HL-60/S4 (cell line): ENCODE data around the gene BRD1.

Source experiments
- in situ Hi-C: fragments of 300-500 bp; cut with MboI; formaldehyde crosslinking; loops from 2 replicates; pipeline ENCODE4 v1.14.3; 2022; ENCODE audit warnings: low sequenced_read_pairs

BRD1 gene

DNA sequence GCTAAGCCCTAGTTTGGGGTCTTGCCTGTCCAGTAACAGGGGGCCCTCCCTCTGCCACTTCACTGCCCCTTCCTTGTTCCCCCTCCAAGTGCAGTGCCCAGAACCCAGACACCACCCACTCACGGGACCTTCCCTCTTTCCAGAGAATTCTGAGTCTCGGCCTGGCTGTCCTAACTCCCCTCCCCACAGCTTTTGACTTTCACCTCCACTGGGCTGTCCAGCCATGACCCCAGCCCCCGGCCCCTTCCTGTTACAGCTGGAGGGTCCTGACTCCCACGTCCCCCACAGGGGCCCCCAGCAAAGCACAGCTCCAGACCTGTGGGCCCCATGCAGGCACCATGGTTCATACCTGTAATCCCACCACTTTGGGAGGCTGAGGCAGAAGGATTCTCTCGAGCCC lies 71.5 kb downstream of the BRD1 start:
- in situ Hi-C loops: loop anchor here (25.0 kb wide), 1 partner anchor 456 kb away; the partner anchor contains the start of gene SELENOO

DNA sequence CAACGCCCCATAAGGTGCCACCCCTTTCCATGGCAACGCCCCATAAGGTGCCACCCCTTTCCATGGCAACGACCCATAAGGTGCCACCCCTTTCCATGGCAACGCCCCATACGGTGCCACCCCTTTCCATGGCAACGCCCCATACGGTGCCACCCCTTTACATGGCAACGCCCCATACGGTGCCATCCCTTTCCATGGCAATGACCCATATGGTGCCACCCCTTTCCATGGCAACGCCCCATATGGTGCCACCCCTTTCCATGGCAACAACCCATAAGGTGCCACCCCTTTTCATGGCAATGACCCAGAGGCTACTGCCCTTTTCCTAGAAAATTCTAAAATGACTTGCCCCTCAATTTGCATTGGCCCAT lies 72.1 kb downstream of the BRD1 start:
- in situ Hi-C loops: loop anchor here (25.0 kb wide), 1 partner anchor 457 kb away; the partner anchor contains the start of gene SELENOO

DNA sequence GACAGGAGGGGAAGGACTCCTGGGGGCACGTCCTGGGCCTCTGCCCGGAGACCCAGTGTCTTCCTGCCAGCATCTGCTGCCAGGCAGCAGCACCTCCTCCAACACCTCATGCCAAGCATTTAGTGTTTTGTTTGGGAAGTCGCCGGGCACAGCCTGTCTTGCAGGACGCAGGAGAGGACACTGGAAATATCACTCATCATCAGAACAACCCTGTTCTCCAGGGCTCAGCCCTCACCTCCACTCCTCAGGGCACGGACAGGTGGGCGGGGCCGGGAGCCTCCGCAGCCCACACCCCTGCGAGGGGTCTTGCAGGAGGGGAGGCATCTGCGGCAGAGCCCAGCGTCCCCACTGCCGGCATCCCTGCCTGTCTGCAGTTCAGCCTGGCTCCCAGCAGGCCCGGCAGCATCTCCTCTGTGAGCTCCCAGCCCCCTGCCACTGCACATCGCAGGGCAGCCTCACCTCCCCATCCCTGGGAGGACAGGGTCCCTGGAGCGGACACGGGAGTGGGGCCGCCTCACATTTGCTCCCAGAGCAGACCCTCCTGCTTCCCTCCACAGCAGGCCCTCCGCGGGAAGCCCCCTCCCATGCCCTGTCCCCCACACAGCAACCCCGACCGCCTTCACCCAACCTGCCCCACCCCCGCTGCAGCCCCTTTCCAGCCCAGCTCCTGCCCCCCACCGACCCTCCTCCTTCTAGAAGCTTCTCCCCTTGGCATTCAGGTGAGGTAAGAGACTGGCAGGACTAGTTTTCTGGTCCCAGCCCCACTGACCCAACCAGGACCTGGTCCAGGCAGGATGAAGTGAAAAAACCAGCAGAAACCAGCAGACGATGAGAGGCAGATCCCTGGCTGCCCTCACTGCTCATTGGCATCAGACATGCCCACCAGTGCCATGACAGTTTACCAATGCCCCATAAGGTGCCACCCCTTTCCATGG lies 72.7 kb downstream of the BRD1 start:
- in situ Hi-C loops: loop anchor here (25.0 kb wide), 1 partner anchor 457 kb away; the partner anchor contains the start of gene SELENOO

DNA sequence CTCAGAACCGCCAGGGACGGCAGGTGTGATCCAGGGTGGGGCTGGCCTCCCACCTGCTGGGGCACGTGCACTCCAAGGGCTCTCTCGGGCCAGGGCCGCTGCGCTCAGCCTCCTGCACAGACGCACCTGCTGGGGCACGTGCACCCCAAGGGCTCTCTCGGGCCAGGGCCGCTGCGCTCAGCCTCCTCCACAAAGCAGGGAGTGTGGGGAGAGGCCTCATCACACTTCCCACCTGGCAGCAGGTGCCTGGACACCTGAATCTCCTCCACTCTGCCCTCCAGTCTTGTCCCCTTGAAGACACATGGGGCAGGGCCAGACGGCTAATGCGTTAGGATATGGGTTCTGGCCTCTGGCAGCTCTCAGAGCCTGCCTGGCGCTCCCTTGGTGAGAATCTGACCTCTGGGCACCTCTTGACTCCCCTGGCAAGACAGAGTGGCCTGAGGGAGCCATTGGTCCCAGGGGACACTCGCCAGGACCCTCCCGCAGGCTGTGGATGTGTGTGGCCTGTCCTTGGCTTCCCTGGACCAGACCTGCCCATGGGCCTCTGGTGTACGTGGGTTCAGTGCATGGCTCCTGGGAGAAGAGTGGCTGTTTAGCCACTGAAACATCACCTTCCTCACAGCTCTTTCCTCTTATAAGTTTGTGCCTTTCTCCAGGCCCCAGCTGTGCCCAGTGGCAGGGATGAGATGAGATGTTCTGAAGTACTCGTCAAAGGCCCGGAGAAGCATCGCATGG lies 73.5 kb downstream of the BRD1 start:
- in situ Hi-C loops: loop anchor here (25.0 kb wide), 1 partner anchor 458 kb away; the partner anchor contains the start of gene SELENOO

DNA sequence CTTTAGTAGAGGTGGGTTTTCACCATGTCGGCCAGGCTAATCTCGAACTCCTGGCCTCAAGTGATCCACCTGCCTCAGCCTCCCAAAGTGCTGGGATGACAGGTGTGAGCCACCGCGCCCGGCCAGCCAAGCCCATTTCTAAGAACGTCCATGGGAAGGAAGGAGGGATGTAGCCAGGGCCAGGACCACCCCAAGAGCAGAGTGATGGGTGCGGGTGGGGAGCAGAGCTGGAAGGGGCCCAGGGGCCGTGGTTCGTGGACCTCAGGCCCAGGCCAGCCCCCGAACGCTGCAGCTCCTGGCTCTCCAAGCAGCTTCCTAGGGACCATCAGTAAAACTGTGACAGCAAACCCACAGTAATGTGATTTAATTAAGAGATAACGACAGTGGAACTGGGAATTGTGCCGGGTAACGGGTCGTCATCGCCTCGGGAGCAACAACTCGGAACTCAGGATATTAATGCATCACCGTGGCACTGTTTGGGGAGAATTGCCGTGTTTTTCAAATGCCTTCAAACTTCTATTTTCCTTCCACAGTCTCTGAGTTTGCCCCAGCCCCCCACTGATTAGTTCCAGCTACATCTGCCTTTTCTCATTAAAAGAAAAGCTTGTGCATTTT lies 74.3 kb downstream of the BRD1 start:
- in situ Hi-C loops: loop anchor here (25.0 kb wide), 1 partner anchor 459 kb away; the partner anchor contains the start of gene SELENOO

DNA sequence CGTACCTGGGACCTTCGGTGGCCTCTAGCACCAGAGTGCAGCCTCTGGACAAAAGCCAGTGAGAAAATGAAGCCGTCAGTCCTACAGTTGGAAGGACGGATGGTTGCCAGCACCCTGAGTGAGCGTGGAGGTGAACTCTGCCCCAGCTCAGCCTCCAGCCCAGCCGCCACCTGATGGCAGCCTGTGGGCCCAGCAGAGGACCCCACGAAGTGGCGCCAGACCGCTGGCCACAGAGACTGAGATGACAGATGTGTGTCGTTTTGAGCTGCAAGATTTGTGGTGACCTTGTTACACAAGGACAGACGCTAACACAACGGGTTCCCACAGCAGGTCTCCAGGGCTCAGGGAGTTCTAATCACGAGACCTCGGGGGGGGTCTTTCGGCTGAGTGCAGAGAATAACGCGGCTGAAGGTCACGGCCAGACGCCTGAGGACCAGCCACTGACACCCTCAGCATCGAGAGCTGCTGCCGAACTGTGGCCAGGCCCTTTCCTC lies 75.0 kb downstream of the BRD1 start:
- in situ Hi-C loops: loop anchor here (25.0 kb wide), 1 partner anchor 460 kb away; the partner anchor contains the start of gene SELENOO

DNA sequence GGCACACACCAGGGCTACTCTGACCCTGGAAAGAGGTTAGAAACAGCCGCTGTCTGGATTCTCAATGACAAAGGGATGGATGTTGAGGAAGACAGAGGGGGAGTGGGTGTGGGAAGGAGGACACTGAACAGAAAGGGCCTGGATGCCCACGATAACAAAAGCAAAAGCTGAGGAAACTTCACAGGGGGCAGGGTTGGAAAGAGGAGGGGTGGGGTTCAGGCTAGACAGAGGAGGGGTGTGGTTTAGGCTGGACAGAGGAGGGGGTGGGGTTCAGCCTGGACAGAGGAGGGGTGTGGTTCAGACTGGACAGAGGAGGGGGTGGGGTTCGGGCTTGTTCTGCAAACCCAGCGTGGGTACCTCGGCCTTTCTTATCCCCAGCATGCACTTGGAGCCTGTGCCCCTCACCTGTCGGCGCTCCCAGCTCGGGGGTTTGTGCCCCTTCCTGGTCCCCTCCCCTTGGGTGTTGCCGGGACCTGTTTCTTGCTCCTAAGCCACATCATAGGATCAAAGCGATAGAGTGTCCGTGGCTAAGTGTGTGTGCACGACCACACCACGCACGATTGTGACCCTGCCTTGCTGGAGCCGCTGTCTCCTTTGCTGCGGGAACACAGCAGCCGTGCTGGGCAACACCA lies 75.6 kb downstream of the BRD1 start:
- in situ Hi-C loops: loop anchor here (25.0 kb wide), 1 partner anchor 460 kb away; the partner anchor contains the start of gene SELENOO

DNA sequence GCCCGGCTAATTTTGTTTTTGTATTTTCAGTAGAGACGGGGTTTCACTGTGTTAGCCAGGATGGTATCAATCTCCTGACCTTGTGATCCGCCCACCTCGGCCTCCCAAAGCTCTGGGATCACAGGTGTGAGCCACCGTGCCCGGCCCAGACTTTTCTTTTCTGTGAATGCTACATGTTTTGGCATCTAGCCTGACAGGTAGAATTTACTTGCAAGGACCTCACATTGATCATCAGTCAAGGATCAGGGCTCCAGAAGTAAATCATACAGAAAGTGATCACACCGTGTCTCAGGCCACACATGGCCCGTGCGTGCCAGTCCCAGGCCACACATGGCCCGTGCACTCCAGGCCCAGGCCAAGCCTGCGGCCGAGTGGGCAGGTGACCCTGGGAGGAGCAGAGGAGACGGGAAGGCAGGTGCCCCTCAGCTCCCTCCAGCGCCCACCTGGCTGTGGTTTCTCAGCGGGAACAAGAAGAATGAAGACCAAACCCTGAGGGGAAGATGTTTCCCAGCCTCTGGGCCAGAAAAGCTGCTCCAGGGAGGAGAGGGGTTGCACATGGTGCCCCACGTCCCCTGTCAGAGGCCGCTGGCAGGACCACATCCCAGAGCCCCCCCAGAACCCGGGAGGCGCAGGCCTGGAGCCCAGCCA lies 76.2 kb downstream of the BRD1 start:
- in situ Hi-C loops: loop anchor here (25.0 kb wide), 1 partner anchor 461 kb away; the partner anchor contains the start of gene SELENOO

DNA sequence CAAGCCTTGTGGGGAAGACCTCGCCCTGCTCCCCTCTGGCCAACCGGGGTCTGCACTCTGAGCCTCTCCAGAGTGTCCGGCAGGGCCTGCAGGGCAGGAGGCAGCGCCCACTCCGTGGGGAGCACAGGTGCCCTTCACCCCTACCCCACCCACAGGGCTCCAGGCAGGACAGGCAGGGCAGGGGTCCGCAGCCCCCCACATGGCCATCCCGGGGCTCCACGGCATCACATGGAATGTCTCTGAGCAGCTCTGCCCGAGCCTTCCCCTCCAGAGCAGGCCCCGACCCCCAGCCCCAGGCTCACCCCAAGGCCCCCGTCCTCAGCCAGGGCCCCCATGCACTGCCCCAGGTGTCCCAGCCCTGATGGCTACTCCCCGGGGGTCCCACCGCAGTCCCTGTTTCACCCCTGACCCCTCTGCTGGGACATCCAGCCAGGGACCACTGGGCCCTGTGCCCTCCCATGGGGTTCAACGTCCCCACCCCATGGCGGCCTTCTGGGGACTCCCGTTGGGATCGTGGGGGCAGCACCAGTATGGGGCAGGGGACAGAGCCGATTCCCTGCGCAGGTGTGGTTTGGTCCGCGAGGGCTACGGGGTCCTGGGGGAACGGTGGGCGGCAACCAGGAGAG lies 77.7 kb downstream of the BRD1 start:
- in situ Hi-C loops: loop anchor here (25.0 kb wide), 1 partner anchor 462 kb away; the partner anchor contains the start of gene SELENOO

DNA sequence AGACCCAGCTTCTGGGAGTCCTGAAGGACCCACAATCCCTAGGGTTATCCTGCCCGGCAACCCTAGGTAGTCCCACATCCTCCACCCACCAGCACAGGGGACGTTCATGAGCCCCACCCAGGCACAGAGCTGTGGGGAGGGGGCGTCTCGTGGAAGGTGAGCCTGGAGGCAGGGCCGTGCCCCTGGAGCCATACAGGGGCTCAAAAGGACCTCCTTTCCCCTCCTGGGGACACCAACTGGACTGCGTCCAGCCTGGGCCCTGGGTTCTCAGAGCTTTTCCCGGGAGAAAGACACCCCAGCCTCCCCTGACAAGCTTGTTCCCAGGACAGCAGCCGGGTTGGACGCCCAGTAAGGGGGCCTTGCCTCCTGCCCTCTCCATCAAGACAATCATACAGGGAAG lies 78.4 kb downstream of the BRD1 start:
- in situ Hi-C loops: no loop called here

DNA sequence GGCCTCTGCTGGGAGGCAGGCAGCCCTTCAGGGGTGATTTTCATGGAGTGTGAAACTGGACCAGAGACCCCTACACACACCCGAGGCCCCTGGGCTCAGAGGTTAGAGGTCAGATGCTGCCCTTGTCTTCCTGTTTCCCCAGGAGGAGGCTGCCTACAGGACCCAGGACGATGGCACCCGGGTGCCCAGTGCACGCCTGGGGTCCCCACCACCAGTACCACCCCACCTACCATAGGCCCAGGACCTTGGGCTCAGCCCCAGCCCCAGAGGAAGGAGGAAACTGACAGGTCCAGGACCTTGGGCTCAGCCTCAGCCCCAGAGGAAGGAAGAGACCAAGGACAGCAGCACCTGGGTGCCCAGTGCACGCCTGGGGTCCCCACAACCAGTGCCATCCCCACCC lies 79.2 kb downstream of the BRD1 start:
- in situ Hi-C loops: no loop called here

DNA sequence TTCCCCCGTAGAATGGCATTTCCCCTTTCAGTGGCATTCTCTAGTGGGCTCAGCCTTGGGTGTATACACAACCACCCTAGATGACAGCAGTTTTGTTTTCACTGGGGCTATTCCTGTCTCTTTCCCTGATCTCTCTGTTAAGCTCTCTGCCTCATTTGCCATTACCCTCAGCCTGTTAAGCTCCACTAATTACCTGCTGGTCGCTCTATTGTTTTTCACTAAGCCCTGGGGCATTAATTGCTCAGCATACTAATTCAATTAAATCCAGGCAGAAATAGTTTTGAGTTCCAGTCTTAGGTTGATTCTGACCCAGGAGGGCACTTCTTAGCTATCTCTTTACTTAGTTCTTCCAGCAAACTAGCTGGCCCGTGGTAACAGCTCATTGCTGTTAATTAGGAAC lies 80.0 kb downstream of the BRD1 start:
- in situ Hi-C loops: no loop called here

DNA sequence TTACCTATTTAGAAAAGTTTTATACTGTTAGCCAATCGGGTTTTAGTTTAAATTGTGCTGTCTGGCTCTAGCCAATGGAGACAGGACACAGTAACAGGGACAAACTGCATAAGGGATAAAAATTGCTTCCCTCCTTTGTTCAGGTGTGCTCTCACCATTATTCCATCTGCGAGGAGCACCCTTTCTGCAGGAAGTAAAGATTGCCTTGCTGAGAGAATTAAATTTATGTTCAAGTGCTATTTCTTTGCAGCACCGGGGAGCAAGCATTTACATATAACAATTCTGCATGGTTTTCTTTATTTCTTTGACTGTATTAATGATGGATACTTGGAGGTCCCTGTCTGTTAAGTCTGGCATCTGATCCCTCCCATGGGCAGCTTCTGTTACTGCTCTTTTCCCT lies 80.5 kb downstream of the BRD1 start:
- in situ Hi-C loops: no loop called here

DNA sequence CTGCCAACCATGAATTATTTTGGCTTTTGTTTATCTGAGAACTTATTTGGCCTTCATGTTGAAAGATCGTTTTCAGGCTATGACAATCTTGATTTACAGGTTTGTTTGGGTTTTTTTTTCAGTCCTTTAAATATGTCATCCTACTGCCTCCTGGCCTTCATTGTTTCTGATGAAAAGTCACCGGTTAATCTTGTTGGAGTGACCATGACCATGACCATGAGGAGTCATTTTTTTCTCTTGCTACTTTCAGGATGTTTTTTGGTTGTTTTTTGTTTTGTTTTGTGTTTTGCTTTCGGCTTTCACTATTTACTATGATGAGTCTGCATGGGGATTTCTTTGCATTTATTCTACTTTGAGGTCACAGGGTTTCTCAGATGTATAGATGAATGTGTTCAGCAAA lies 81.6 kb downstream of the BRD1 start:
- in situ Hi-C loops: no loop called here

DNA sequence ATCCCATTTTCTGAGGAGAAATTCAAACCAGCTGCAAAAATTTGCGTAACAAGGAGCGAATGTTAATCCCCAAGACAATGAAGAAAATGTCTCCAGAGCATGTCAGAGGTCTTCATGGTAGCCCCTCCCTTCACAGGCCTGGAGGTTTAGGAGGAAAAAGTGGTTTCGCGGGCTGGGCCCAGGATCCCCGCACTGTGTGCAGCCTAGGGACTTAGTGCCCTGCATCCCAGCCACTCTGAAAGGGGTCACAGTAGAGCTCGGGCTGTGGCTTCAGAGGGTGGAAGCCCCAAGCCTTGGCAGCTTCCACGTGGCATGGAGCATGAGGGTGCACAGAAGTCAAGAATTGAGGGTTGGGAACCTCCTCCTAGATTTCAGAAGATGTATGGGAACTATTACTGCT lies 87.4 kb downstream of the BRD1 start:
- in situ Hi-C loops: no loop called here

DNA sequence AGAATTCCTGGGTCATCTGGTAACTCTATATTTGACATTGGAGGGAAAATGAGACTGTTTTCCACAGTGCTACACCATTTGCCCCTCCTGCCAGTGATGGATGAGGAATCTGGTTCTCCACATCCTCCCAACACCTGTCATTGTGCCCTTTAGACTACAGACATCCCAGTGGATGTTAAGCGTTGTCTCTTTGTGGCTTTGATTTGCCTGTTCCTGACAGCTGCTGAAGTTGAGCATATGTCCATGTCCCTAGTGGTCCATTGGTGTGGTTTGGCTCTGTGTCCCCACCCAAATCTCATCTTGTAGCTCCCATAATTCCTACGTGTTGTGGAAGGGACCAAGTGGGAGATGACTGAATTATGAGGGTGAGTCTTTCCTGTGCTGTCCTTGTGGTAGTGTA lies 88.5 kb downstream of the BRD1 start:
- in situ Hi-C loops: no loop called here

DNA sequence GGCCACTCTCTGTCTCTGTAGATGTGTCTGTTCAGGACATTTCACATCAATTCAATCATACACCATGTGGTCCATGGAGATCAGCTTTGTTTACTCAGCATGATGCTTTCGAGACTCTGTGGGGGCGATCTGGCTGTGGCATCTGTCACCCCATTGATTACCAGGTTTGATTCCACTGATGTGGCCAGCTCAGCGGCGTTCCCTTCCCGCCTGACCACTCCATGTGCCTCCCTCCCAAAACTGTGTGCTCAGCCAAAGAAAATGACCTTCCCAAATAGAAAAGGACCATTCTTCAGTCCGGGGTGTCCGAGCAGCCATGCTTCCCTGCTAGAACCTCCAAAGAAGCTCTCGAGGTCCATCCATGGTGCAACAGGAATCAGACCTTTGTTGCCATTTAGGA lies 89.1 kb downstream of the BRD1 start:
- in situ Hi-C loops: no loop called here

DNA sequence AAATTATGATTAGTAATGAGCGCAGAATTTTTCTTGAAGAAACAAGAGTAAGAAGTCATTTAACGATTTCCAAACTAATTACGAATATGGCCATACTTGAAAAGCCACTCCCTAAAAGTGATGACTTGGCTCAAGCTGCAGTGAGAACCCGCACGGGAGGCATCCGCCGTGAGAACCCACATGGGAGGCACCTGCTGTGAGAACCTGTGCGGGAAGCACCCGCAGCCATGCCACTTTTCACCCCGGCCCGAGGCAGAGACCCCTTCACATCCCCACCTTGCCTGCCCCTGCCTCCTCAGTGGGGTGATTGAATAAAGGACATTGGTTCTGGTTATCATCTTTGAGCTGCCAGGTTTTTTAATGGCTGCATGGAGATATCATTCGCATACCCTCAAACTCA lies 89.7 kb downstream of the BRD1 start:
- in situ Hi-C loops: no loop called here

DNA sequence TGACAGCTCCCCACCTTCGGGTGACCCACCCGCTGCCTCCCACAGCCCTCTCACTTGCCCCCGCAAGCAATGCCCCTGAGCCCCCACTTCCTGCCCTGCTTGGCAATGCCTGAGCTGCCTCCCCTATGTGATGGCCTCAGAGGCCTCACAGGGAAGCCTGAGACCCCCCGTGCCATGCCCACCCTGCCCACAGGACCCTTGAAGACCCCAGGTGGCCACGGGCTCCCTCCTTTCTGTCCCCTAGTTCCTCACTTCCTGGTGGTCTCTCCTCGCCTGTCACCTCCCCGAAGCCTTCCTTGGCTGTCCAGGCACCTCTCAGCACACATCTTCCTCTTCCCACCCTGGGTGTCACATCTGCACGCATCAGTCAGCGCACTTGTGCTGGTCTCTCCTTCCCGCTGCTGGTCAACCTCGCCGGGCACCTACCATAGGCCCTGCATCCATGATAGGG lies 90.5 kb downstream of the BRD1 start:
- in situ Hi-C loops: no loop called here
